Measurements from ENCODE around the gene EFR3B.
"Not testable (repeated sequence)": the region's sequence is repeated elsewhere in the genome, so short reads cannot be mapped to it uniquely, and the experiment has no call there.

Gene EFR3B

GRCh38 chr2:25041928-25042320 is at the start of gene EFR3B:
Gene EFR3B (plus strand): TSS chr2:25042076. CDS start chr2:25042313, 237 bp downstream.
- TF ChIP-seq ZNF565 (CRISPR knock-in tag; conservative IDR thresholded peaks at IDR 0.05; ENCODE audit: low read depth) (no peak), TOX (CRISPR knock-in tag; IDR thresholded peaks at IDR 0.05; ENCODE audit: borderline replicate concordance) (no peak)
- ATAC-seq, result peak; percentile 96

GRCh38 chr2:24993406-24994145 is 48.3 kb upstream of the EFR3B start:
- ATAC-seq, result peak; percentile 80
- TF ChIP-seq ZFP3 (CRISPR knock-in tag; IDR thresholded peaks at IDR 0.05), result peak; percentile 84
- no peak for TF ChIP-seq SNAI2 (CRISPR knock-in tag; IDR thresholded peaks at IDR 0.05)

- no peak; the same call in 1 of the 3 replicates for ATAC-seq
- TF ChIP-seq TOX (CRISPR knock-in tag; IDR thresholded peaks at IDR 0.05; ENCODE audit: borderline replicate concordance) (no peak), ARNTL (CRISPR knock-in tag; IDR thresholded peaks at IDR 0.05; ENCODE audit: borderline replicate concordance, low read depth) (no peak), ZC3H10 (CRISPR knock-in tag; IDR thresholded peaks at IDR 0.05) (no peak), BACH2 (CRISPR knock-in tag; IDR thresholded peaks at IDR 0.05; ENCODE audit: borderline replicate concordance) (no peak), PATZ1 (CRISPR knock-in tag; IDR thresholded peaks at IDR 0.05; ENCODE audit: borderline replicate concordance) (no peak), ESRRG (CRISPR knock-in tag; IDR thresholded peaks at IDR 0.05) (no peak), TSHZ2 (CRISPR knock-in tag; IDR thresholded peaks at IDR 0.05) (no peak), PPARA (CRISPR knock-in tag; IDR thresholded peaks at IDR 0.05; ENCODE audit: borderline replicate concordance) (no peak), ZNF565 (CRISPR knock-in tag; conservative IDR thresholded peaks at IDR 0.05; ENCODE audit: low read depth) (no peak), RARB (CRISPR knock-in tag; IDR thresholded peaks at IDR 0.05) (no peak), ISL1 (CRISPR knock-in tag; IDR thresholded peaks at IDR 0.05) (no peak), ZNF70 (CRISPR knock-in tag; IDR thresholded peaks at IDR 0.05) (no peak), ZFP30 (CRISPR knock-in tag; IDR thresholded peaks at IDR 0.05) (no peak), GLIS3 (CRISPR knock-in tag; IDR thresholded peaks at IDR 0.05) (no peak), CSDC2 (CRISPR knock-in tag; IDR thresholded peaks at IDR 0.05) (no peak), CSRNP3 (CRISPR knock-in tag; IDR thresholded peaks at IDR 0.05) (no peak)
Observed at GRCh38 chr2:24994146-24994724, 47.6 kb upstream of the EFR3B start.

- not testable (repeated sequence) for ATAC-seq
Observed at GRCh38 chr2:24999097-24999496, 42.8 kb upstream of the EFR3B start.

- peak; percentile 44; the same call in 2 of the 3 replicates for ATAC-seq
- no peak for TF ChIP-seq RARB (CRISPR knock-in tag; IDR thresholded peaks at IDR 0.05)
- no peak for TF ChIP-seq SNAI2 (CRISPR knock-in tag; IDR thresholded peaks at IDR 0.05)
- TF ChIP-seq ISL1 (CRISPR knock-in tag; IDR thresholded peaks at IDR 0.05), result no peak
- no peak for TF ChIP-seq PPARA (CRISPR knock-in tag; IDR thresholded peaks at IDR 0.05; ENCODE audit: borderline replicate concordance)
- no peak for TF ChIP-seq CREB5 (CRISPR knock-in tag; IDR thresholded peaks at IDR 0.05; ENCODE audit: low read depth)
- TF ChIP-seq CSDC2 (CRISPR knock-in tag; IDR thresholded peaks at IDR 0.05), result no peak
- TF ChIP-seq TCF4 (CRISPR knock-in tag; IDR thresholded peaks at IDR 0.05; ENCODE audit: borderline replicate concordance), result no peak
- TF ChIP-seq TSHZ2 (CRISPR knock-in tag; IDR thresholded peaks at IDR 0.05), result no peak
- TF ChIP-seq ZC3H10 (CRISPR knock-in tag; IDR thresholded peaks at IDR 0.05), result no peak
- no peak for TF ChIP-seq ARNTL (CRISPR knock-in tag; IDR thresholded peaks at IDR 0.05; ENCODE audit: borderline replicate concordance, low read depth)
- TF ChIP-seq BACH2 (CRISPR knock-in tag; IDR thresholded peaks at IDR 0.05; ENCODE audit: borderline replicate concordance), result no peak
- no peak for TF ChIP-seq ZNF8 (CRISPR knock-in tag; IDR thresholded peaks at IDR 0.05)
- TF ChIP-seq ZNF565 (CRISPR knock-in tag; conservative IDR thresholded peaks at IDR 0.05; ENCODE audit: low read depth), result no peak
Observed at GRCh38 chr2:25000036-25000435, 41.8 kb upstream of the EFR3B start.

All from SK-N-SH treated with all-trans-retinoic acid at 6 μM for 48 hours (cell line).